GM23248 (cell line): ENCODE data around the gene ADGRG2. TPM values are rescaled to one million over a fixed set of nuclear protein-coding genes. Genes with fewer than 3 reads are reported as not detected.

Source experiments
- DNase-seq: peaks from one replicate; pipeline ENCODE4 v3.0.0-alpha.2; 2015
- H2AFZ ChIP-seq: fragments of 200-600 bp; sonication (generic); 2 replicates; pipeline ENCODE4 v1.6.1; 2016; ENCODE audit warnings: antibody characterized with exemption
- H3F3A ChIP-seq: fragments of 200-600 bp; sonication (generic); 2 replicates; pipeline ENCODE4 v1.6.1; 2016; ENCODE audit warnings: mild to moderate bottlenecking, antibody characterized with exemption, mixed run types; ENCODE audit not compliant: insufficient read depth
- H3K27ac ChIP-seq: fragments of 200-600 bp; sonication (generic); 2 replicates; pipeline ENCODE4 v1.5.1; 2016; ENCODE audit warnings: mild to moderate bottlenecking
- H3K27me3 ChIP-seq: fragments of 200-600 bp; sonication (generic); replicated peaks from 2 replicates; pipeline ENCODE4 v1.6.1; 2016; ENCODE audit warnings: mild to moderate bottlenecking; ENCODE audit not compliant: insufficient read depth
- H3K36me3 ChIP-seq: fragments of 200-600 bp; sonication (generic); 2 replicates; pipeline ENCODE4 v1.6.1; 2016; ENCODE audit warnings: low read depth, mild to moderate bottlenecking
- H3K4me1 ChIP-seq: fragments of 200-600 bp; sonication (generic); 2 replicates; pipeline ENCODE4 v1.6.1; 2016; ENCODE audit warnings: mild to moderate bottlenecking; ENCODE audit not compliant: insufficient read depth
- H3K4me2 ChIP-seq: fragments of 200-600 bp; sonication (generic); one replicate; pipeline ENCODE4 v1.6.1; 2016; ENCODE audit warnings: mild to moderate bottlenecking; ENCODE audit not compliant: unreplicated experiment
- H3K4me3 ChIP-seq: fragments of 200-600 bp; sonication (generic); 2 replicates; pipeline ENCODE4 v1.5.1; 2016; ENCODE audit warnings: mild to moderate bottlenecking
- H3K79me2 ChIP-seq: fragments of 200-600 bp; sonication (generic); 2 replicates; pipeline ENCODE4 v1.6.1; 2016; ENCODE audit warnings: mild to moderate bottlenecking; ENCODE audit not compliant: insufficient read depth
- H3K9ac ChIP-seq: fragments of 200-600 bp; sonication (generic); 2 replicates; pipeline ENCODE4 v1.6.1; 2016; ENCODE audit warnings: mild to moderate bottlenecking
- H3K9me2 ChIP-seq: fragments of 200-600 bp; sonication (generic); 2 replicates; pipeline ENCODE4 v1.6.1; 2016; ENCODE audit warnings: mixed run types, mild to moderate bottlenecking, moderate library complexity; ENCODE audit not compliant: insufficient read depth
- H3K9me3 ChIP-seq: fragments of 200-600 bp; sonication (generic); one replicate; pipeline ENCODE4 v1.6.1; 2017; ENCODE audit warnings: low read depth
- H4K20me1 ChIP-seq: fragments of 200-600 bp; sonication (generic); 2 replicates; pipeline ENCODE4 v1.6.0; 2016; ENCODE audit not compliant: insufficient read depth
- EZH2 ChIP-seq: fragments of 200-600 bp; sonication (generic); IDR thresholded peaks from 2 replicates; pipeline ENCODE4 v1.6.1; 2018; ENCODE audit warnings: antibody characterized with exemption, mild to moderate bottlenecking; ENCODE audit not compliant: insufficient read depth, poor library complexity, severe bottlenecking
- EZH2phosphoT487 ChIP-seq: fragments of 200-600 bp; sonication (generic); IDR thresholded peaks from 2 replicates; pipeline ENCODE4 v1.6.1; 2018; ENCODE audit warnings: antibody characterized with exemption, moderate library complexity, mild to moderate bottlenecking, low read depth; ENCODE audit not compliant: insufficient read depth
- WGBS, 2 experiments: methylation state at CpG; one replicate each; pipeline ENCODE4 v1.1.6; 2015 to 2017; ENCODE audit warnings: low lambda C conversion rate in 2 of 2, low coverage in 1 of 2; ENCODE audit errors: missing lambda C conversion rate in 2 of 2; 5-methylcytosine and 5-hydroxymethylcytosine counted together
- in situ Hi-C: fragments of 300-500 bp; cut with MboI; formaldehyde crosslinking; loops from 2 replicates; pipeline ENCODE4 v1.15.0; 2020
- polyA plus RNA-seq: library from polyadenylated mRNA; unstranded; fragments of >200 nt; fragmentation: Nextera tagmentation; extraction: Ambion mirVana; gene quantifications from 2 replicates; pipeline ENCODE4 v1.2.1, GENCODE V29; 2016
- total RNA-seq: library from RNA; depleted of rRNA; stranded (reverse); fragments of >200 nt; shearing (Covaris generic); gene quantifications from 2 replicates; pipeline ENCODE4 v1.2.3, GENCODE V29; 2014

ADGRG2 gene
- total and polyA plus RNA-seq, 2 experiments from 2014 or later = 0.10 TPM; not detected in 1

GRCh38 chrX:18949944-18950301 is 172.3 kb downstream of the ADGRG2 start:
- Histone ChIP-seq H3K4me3 (no peak overlapping the region), H3K4me1 (no peaks in the 10 kb centered on the region), H3K9me2 (no peaks in the 10 kb centered on the region), H3K79me2 (no peaks in the 10 kb centered on the region), H4K20me1 (no peaks in the 10 kb centered on the region), H3K9me3 (no peaks in the 10 kb centered on the region), H3K27ac (no peak overlapping the region), H3K36me3 (no peaks in the 10 kb centered on the region), H3K9ac (no peak overlapping the region), H3F3A (no peaks in the 10 kb centered on the region), H2AFZ (no peak overlapping the region), H3K4me2 (no peak overlapping the region), H3K27me3 (no peaks in the 10 kb centered on the region)
- in situ Hi-C loops = no loop called here
- no peak for DNase-seq
- TF ChIP-seq EZH2phosphoT487 = no peak
- TF ChIP-seq EZH2 = no peak
- WGBS, 2 experiments = 87 to 90% methylated on average over 7 to 8 of the region's 8 CpGs

GRCh38 chrX:18949291-18949943 is 172.9 kb downstream of the ADGRG2 start:
- Histone ChIP-seq H4K20me1 (no peaks in the 10 kb centered on the region), H3K4me1 (no peaks in the 10 kb centered on the region), H3K27ac (no peak overlapping the region), H3K27me3 (no peaks in the 10 kb centered on the region), H3K36me3 (no peaks in the 10 kb centered on the region), H3K79me2 (no peaks in the 10 kb centered on the region), H3K9me3 (no peaks in the 10 kb centered on the region), H3K4me3 (no peak overlapping the region), H3K9me2 (no peaks in the 10 kb centered on the region), H2AFZ (no peak overlapping the region), H3K4me2 (no peak overlapping the region), H3K9ac (no peak overlapping the region), H3F3A (no peaks in the 10 kb centered on the region)
- TF ChIP-seq EZH2phosphoT487 (no peak), EZH2 (no peak)
- in situ Hi-C loops = no loop called here
- WGBS, 2 experiments = 92 to 97% methylated on average over 4 of the region's 4 CpGs
- DNase-seq = no peak

- in situ Hi-C loops = no loop called here
- H3K36me3 ChIP-seq = no peaks in the 10 kb centered on the region
- H3K27me3 ChIP-seq = no peaks in the 10 kb centered on the region
- no peaks in the 10 kb centered on the region for H3F3A ChIP-seq
- H3K9me2 ChIP-seq = no peaks in the 10 kb centered on the region
- WGBS, 2 experiments = 100% methylated on average over 4 of the region's 4 CpGs
- no peak overlapping the region for H2AFZ ChIP-seq
- no peaks in the 10 kb centered on the region for H3K4me1 ChIP-seq
- H4K20me1 ChIP-seq = no peaks in the 10 kb centered on the region
- no peaks in the 10 kb centered on the region for H3K9me3 ChIP-seq
- no peak for TF ChIP-seq EZH2
- TF ChIP-seq EZH2phosphoT487 = no peak
- no peak overlapping the region for H3K9ac ChIP-seq
- H3K4me2 ChIP-seq = no peak overlapping the region
- no peak overlapping the region for H3K27ac ChIP-seq
- H3K79me2 ChIP-seq = no peaks in the 10 kb centered on the region
- H3K4me3 ChIP-seq = no peak overlapping the region
- no peak for DNase-seq
These were observed 175.7 kb downstream of the ADGRG2 start for GRCh38 chrX:18946611-18947010.

DNA sequence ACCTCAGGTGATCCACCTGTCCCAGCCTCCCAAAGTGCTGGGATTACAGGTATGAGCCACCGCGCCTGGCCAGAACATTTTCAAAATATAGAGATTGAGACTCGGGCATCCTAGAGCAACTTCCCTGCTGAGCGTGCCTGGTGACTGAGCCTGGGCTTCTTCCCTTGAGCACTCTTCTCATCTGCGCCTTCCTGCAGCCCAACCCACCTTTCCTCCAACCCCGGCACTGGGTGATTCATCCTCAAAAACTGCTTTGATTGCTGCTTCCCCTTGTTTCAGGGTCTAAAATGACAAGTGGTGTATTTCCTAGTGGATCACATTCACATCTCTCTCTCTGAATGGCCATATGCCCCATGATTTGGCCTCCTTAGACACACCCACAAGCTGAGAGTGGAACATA is 176.1 kb downstream of the ADGRG2 start:
- Histone ChIP-seq H3F3A (no peaks in the 10 kb centered on the region), H3K4me3 (no peak overlapping the region), H3K27ac (no peak overlapping the region), H3K9me2 (no peaks in the 10 kb centered on the region), H3K4me2 (no peak overlapping the region), H2AFZ (no peak overlapping the region), H3K9me3 (no peaks in the 10 kb centered on the region), H3K36me3 (no peaks in the 10 kb centered on the region), H3K79me2 (no peaks in the 10 kb centered on the region), H4K20me1 (no peaks in the 10 kb centered on the region), H3K27me3 (no peaks in the 10 kb centered on the region), H3K9ac (no peak overlapping the region), H3K4me1 (no peaks in the 10 kb centered on the region)
- 97% methylated on average over 6 of the region's 6 CpGs for WGBS, 2 experiments
- DNase-seq = no peak
- no peak for TF ChIP-seq EZH2phosphoT487
- TF ChIP-seq EZH2 = no peak
- in situ Hi-C loops = no loop called here

DNA sequence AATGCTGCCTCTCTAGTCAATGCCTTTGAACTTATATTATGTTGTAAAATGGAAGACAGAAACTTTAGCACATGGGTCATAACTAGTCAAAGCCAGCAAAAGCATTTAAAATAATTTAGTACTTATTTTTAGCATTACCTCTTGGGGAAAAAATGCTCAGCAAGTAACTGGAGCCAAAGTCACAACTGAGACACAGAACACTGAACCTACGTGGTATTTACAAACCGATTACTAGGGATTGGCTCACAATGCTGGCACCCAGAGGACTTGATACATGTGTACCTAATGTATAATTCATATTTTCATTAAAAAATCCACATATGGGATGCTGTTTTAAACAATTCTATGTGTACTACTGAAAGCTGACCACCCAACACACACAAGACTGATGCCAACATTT is 176.8 kb downstream of the ADGRG2 start:
- no peaks in the 10 kb centered on the region for H3K4me1 ChIP-seq
- 97 to 100% methylated on average over 2 of the region's 2 CpGs for WGBS, 2 experiments
- no peak for DNase-seq

More for the DNA sequence above, 176.8 kb downstream of the ADGRG2 start:
- no peaks in the 10 kb centered on the region for H3K36me3 ChIP-seq
- H4K20me1 ChIP-seq = no peaks in the 10 kb centered on the region
- no peaks in the 10 kb centered on the region for H3F3A ChIP-seq
- in situ Hi-C loops = no loop called here
- H3K27ac ChIP-seq = no peak overlapping the region
- no peak overlapping the region for H3K4me2 ChIP-seq
- no peaks in the 10 kb centered on the region for H3K27me3 ChIP-seq
- TF ChIP-seq EZH2phosphoT487 (no peak), EZH2 (no peak)
- H3K79me2 ChIP-seq = no peaks in the 10 kb centered on the region
- H3K9me3 ChIP-seq = no peaks in the 10 kb centered on the region
- H2AFZ ChIP-seq = no peak overlapping the region
- H3K9me2 ChIP-seq = no peaks in the 10 kb centered on the region
- H3K4me3 ChIP-seq = no peak overlapping the region
- H3K9ac ChIP-seq = no peak overlapping the region
